Motor neuron (in vitro differentiated cells): ENCODE measurements around the gene TSC22D4. TPM values are rescaled to one million over a fixed set of nuclear protein-coding genes. Genes with fewer than 3 reads are reported as not detected.

Experiments used
- ATAC-seq, 8 experiments: fragments of 200-7000 bp; cut with Tn5 transposase; replicated peaks in 6 of 8; 2 replicates each; pipeline ENCODE4 v1.8.0; 2021; ENCODE audit warnings: mild to moderate bottlenecking in 8 of 8, moderate library complexity in 8 of 8
- H3K27ac ChIP-seq, 2 donors: fragments of 250-450 bp; sonication (Bioruptor Pico); 2 replicates each; pipeline ENCODE4 v1.9.0; 2021; ENCODE audit warnings: antibody characterized with exemption in 2 of 2, mild to moderate bottlenecking in 2 of 2, moderate library complexity in 1 of 2
- H3K4me1 ChIP-seq, 2 donors: fragments of 250-450 bp; sonication (Bioruptor Pico); replicated peaks in 1 of 2; 2 replicates each; pipeline ENCODE4 v1.6.1; 2021; ENCODE audit warnings: antibody characterized with exemption in 2 of 2, mild to moderate bottlenecking in 2 of 2, moderate library complexity in 1 of 2
- H3K4me3 ChIP-seq, 5 donors: fragments of 250-450 bp; sonication (Bioruptor Pico); 2 replicates each; pipeline ENCODE4 v1.9.0; 2021; ENCODE audit warnings: antibody characterized with exemption in 5 of 5, mild to moderate bottlenecking in 5 of 5, moderate library complexity in 4 of 5
- whole genome bisulfite sequencing, 10 experiments: fragments of 450-650 bp; shearing (Covaris generic); methylation state at CpG; one replicate each; pipeline ENCODE4 v1.0.0; 2022; 5-methylcytosine and 5-hydroxymethylcytosine counted together
- in situ Hi-C, 9 experiments: fragments of 400-800 bp; cut with MboI; loops; one replicate each; pipeline ENCODE4 v1.15.0; 2021; ENCODE audit warnings: low sequenced_read_pairs in 9 of 9, low pct_unique_long_range_greater_than_20kb in 2 of 9; ENCODE audit not compliant: unreplicated experiment in 9 of 9
- total RNA-seq, 8 experiments: library from RNA; unstranded; fragments of 300-600 nt; gene quantifications; 2 replicates each; pipeline versions ENCODE4 v1.2.3 to v1.2.4, GENCODE V29; 2022

Gene TSC22D4
- total RNA-seq, 8 experiments from 2014 or later = 9.9 to 44.4 (median 22.0) TPM

DNA sequence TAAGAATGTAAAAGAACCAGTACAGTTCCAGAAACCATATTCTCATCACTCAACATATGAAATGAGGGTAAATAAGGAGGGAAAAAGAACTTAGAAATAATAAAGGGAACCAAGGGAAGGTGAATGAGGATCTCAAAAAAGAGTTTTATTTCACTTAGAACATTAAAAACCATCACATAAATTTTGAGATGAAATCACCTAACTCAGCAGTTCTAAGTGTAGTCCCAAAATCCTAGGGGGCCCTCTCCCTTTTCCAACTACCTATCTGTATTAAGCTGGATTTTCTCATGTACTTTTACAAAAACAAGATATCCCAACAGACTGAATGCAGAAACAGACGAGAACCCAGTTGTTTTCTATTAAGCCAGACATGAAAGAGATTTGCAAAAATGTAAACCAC is 53.7 kb downstream of the TSC22D4 start:
- ATAC-seq = no peak
- H3K4me1 ChIP-seq = peaks cover 2 to 4% of the 10 kb centered on the region in 2 donors
- in situ Hi-C loops = no loop called here
- H3K4me3 ChIP-seq = no peak overlapping the region
- WGBS, 10 experiments = 0 to 50% (median 0%) methylated on average over 1 of the region's 1 CpG; no CpG with 5 or more reads in 3 of the 10 experiments
- no peak overlapping the region for H3K27ac ChIP-seq

DNA sequence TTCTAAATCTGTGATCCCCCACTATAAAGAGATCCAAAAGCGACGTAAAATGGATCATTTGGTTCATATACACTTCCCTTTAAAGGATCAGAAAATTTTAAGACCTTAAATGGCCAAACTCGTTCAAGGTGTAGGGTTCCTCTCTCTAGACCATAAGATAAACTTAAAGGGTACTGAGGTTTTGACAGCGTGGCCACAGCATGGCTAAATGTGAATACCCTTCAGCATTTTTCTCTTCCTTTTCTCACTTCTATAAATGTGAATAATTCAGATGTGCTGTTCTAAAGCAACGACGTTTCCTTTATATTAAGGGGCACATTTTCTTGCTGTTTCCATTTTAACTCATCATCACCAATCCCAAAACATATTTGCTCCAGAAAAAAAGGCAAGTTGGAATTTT is 55.7 kb downstream of the TSC22D4 start:
- 28 to 95% (median 72%) methylated on average over 2 to 6 of the region's 6 CpGs for WGBS, 10 experiments
- Histone ChIP-seq H3K4me3 (no peak overlapping the region), H3K27ac (no peak overlapping the region), H3K4me1 (peaks cover 2 to 4% of the 10 kb centered on the region in 2 donors)
- ATAC-seq = no peak
- in situ Hi-C loops = no loop called here

DNA sequence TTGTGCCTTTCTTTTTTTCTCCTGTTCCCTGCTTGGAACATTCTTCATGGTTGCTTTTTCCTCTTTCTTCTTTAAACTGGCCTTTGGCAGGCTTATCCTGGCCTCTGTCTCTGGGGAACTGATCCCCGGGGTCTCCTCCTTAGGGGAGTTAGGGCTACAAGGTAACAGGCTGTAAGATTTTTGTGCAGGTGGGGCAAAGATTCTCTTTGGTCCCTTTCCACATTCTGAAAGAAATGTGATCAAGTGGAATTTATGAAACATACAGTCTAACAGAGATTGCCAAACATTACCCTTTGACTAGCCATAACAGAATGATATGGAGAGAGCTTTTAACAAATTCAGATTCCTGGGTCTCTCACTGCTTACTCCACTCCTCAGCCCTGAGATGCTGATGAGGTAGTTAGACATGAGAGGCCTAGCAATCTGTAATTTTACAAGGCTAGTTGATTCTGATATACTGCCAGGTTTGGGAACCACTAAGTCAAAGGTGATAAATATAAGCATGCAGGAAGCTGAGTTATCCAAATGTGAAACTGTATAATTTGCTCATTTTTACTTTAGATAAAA is 59.3 kb downstream of the TSC22D4 start:
- in situ Hi-C loops = no loop called here
- no peak for ATAC-seq

DNA sequence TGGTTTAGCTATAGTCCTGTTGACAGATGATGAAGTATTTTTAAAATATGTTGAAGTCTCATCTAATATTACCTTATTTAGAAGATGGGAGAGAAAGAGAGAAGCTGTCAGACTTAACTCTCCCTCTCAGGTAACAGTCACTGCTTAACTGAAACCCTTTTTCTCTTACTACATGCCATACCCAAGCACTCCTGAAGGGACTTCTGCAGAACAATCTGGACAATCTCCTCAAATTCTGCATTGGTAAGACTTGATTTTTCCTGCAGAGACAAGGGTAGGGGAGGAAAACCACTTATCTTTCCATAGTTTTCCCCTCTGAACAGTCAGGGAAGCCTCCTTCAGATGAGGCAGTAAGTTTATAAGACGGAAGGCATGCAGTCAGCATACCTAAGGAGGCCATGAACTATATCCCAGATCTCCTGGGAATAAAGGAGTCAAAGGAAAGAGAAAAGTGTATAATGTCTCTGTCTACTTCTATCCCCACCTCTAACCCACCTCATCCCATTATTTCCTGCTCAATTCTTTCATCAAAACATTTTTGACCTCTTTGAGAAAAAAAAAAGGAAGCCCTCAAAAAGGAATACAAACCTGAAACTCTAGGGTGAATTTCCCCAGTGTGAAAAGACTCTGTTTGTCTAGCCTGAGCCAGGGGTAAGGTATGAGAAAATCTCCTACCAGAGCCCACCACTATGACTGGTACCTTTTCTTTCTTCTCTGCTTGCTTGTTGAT is 59.9 kb downstream of the TSC22D4 start:
- Histone ChIP-seq H3K27ac (no peak overlapping the region), H3K4me1 (no peaks in the 10 kb centered on the region), H3K4me3 (no peak overlapping the region)
- 43 to 100% (median 90%) methylated on average over 1 of the region's 1 CpG; no CpG with 5 or more reads in 6 of the 10 experiments for WGBS, 10 experiments
- in situ Hi-C loops = no loop called here
- no peak for ATAC-seq

More for the DNA sequence above, 59.3 kb downstream of the TSC22D4 start:
- WGBS, 10 experiments = 38 to 100% (median 78%) methylated on average over 1 of the region's 1 CpG; no CpG with 5 or more reads in 3 of the 10 experiments
- no peaks in the 10 kb centered on the region for H3K4me1 ChIP-seq
- H3K4me3 ChIP-seq = no peak overlapping the region
- no peak overlapping the region for H3K27ac ChIP-seq

Other genes starting within 250 kb of the TSC22D4 start
- gene SPDYE3, start 171.5 kb downstream of the TSC22D4 start, total RNA-seq = 1 to 10 TPM; 1.9 to 7.9 (median 4.1) TPM
- gene PILRB, start 121.1 kb downstream of the TSC22D4 start, total RNA-seq = 100 to 1,000 TPM in 1 of 8 experiments, 10 to 100 TPM in 7; 10.6 to 107 (median 19.6) TPM
- 1 to 10 TPM in 7 of 8 experiments, under 1 TPM in 1; 0.88 to 9.4 (median 3.0) TPM for gene PILRA, start 105.7 kb downstream of the TSC22D4 start, total RNA-seq
- gene ZCWPW1, start 50.5 kb downstream of the TSC22D4 start, total RNA-seq = 10 to 100 TPM in 1 of 8 experiments, 1 to 10 TPM in 7; 2.2 to 12.3 (median 3.5) TPM
- 10 to 100 TPM; 11.5 to 54.3 (median 29.1) TPM for gene MEPCE, start 49.4 kb downstream of the TSC22D4 start, total RNA-seq
- 10 to 100 TPM; 11.5 to 38.3 (median 20.2) TPM for gene PPP1R35, start 42.7 kb downstream of the TSC22D4 start, total RNA-seq
- gene SPACDR, start 15.0 kb downstream of the TSC22D4 start, total RNA-seq = 1 to 10 TPM in 2 of 8 experiments, under 1 TPM in 5, not detected in 1; 0.38 to 2.7 (median 0.81) TPM
- gene NYAP1, start 4.7 kb upstream of the TSC22D4 start, total RNA-seq = 10 to 100 TPM in 5 of 8 experiments, 1 to 10 TPM in 1, under 1 TPM in 2; 0.81 to 30.0 (median 14.4) TPM
- 10 to 100 TPM in 4 of 8 experiments, 1 to 10 TPM in 4; 2.7 to 22.3 (median 7.5) TPM for gene AGFG2, start 60.0 kb upstream of the TSC22D4 start, total RNA-seq
- 1 to 10 TPM in 4 of 8 experiments, under 1 TPM in 3, not detected in 1; 0.43 to 2.8 (median 1.0) TPM for gene SAP25, start 94.7 kb upstream of the TSC22D4 start, total RNA-seq
- gene LRCH4, start 106.9 kb upstream of the TSC22D4 start, total RNA-seq = 10 to 100 TPM in 5 of 8 experiments, 1 to 10 TPM in 3; 9.1 to 24.3 (median 18.6) TPM
- 1 to 10 TPM in 3 of 8 experiments, under 1 TPM in 5; 0.25 to 1.9 (median 0.75) TPM for gene FBXO24, start 107.1 kb upstream of the TSC22D4 start, total RNA-seq
- gene PCOLCE, start 123.1 kb upstream of the TSC22D4 start, total RNA-seq = 100 to 1,000 TPM in 4 of 8 experiments, 10 to 100 TPM in 1, 1 to 10 TPM in 3; 3.0 to 369 (median 86.9) TPM
- gene MOSPD3, start 133.3 kb upstream of the TSC22D4 start, total RNA-seq = 10 to 100 TPM in 7 of 8 experiments, 1 to 10 TPM in 1; 9.5 to 20.5 (median 15.2) TPM
- 1 to 10 TPM in 6 of 8 experiments, under 1 TPM in 2; 0.54 to 3.9 (median 2.5) TPM for gene TFR2, start 162.3 kb upstream of the TSC22D4 start, total RNA-seq
- gene ACTL6B, start 177.2 kb upstream of the TSC22D4 start, total RNA-seq = 10 to 100 TPM in 5 of 8 experiments, not detected in 3; 29.4 to 51.9 (median 38.1) TPM
- 100 to 1,000 TPM; 141 to 235 (median 188) TPM for gene GNB2, start 194.5 kb upstream of the TSC22D4 start, total RNA-seq
- 10 to 100 TPM; 10.6 to 40.7 (median 19.1) TPM for gene GIGYF1, start 215.0 kb upstream of the TSC22D4 start, total RNA-seq
- gene POP7, start 226.9 kb upstream of the TSC22D4 start, total RNA-seq = 10 to 100 TPM; 32.0 to 59.6 (median 38.6) TPM
- under 1 TPM in 1 of 8 experiments, not detected in 7; 0.11 TPM for gene EPO, start 241.3 kb upstream of the TSC22D4 start, total RNA-seq